Osteoblast (primary cell): Measurements from ENCODE around the gene C2orf76. TPM values are rescaled to one million over a fixed set of nuclear protein-coding genes. Genes with fewer than 3 reads are reported as not detected.

Source experiments
- DNase-seq: peaks from one replicate; pipeline ENCODE4 v3.0.0; 2011; ENCODE audit warnings: low spot score, mixed read lengths; ENCODE audit not compliant: insufficient read length; ENCODE audit errors: missing footprints
- H2AFZ ChIP-seq: 2 replicates; pipeline ENCODE4 v1.6.0; 2011; ENCODE audit warnings: mild to moderate bottlenecking, low read length
- H3K27ac ChIP-seq: 2 replicates; pipeline ENCODE4 v1.5.1; 2011; ENCODE audit warnings: mild to moderate bottlenecking, low read depth, low read length, moderate library complexity
- H3K27me3 ChIP-seq: 2 replicates; pipeline ENCODE4 v1.6.0; 2012; ENCODE audit warnings: mild to moderate bottlenecking, control low read depth, inconsistent platforms, low read length, moderate library complexity; ENCODE audit not compliant: insufficient read depth
- H3K36me3 ChIP-seq: 2 replicates; pipeline ENCODE4 v1.5.1; 2011; ENCODE audit warnings: mild to moderate bottlenecking, low read length, control low read depth, moderate library complexity; ENCODE audit not compliant: insufficient read depth
- H3K4me1 ChIP-seq: 2 replicates; pipeline ENCODE4 v1.5.1; 2011; ENCODE audit warnings: mild to moderate bottlenecking, low read length, control low read depth, moderate library complexity; ENCODE audit not compliant: insufficient read depth
- H3K4me2 ChIP-seq: 2 replicates; pipeline ENCODE4 v1.6.0; 2011; ENCODE audit warnings: mild to moderate bottlenecking, low read length; ENCODE audit not compliant: insufficient read depth
- H3K4me3 ChIP-seq: fragments of 200-600 bp; sonication (generic); 3 replicates; pipeline ENCODE4 v1.5.1; 2012; ENCODE audit warnings: mild to moderate bottlenecking, low read length, inconsistent platforms; ENCODE audit not compliant: insufficient read depth
- H3K79me2 ChIP-seq: 2 replicates; pipeline ENCODE4 v1.6.0; 2012; ENCODE audit warnings: mild to moderate bottlenecking, low read length, control low read depth, inconsistent platforms; ENCODE audit not compliant: insufficient read depth
- H3K9me3 ChIP-seq: 2 replicates; pipeline ENCODE4 v1.5.1; 2011; ENCODE audit warnings: low read depth, low read length, control low read depth
- H4K20me1 ChIP-seq: 2 replicates; pipeline ENCODE4 v1.6.0; 2012; ENCODE audit warnings: mild to moderate bottlenecking, low read length, control low read depth; ENCODE audit not compliant: insufficient read depth
- CTCF ChIP-seq: IDR thresholded peaks from 2 replicates; pipeline ENCODE4 v1.5.1; 2011; ENCODE audit warnings: mild to moderate bottlenecking, low read depth, low read length, moderate library complexity; ENCODE audit errors: extremely low read depth
- total RNA-seq: library from RNA; depleted of rRNA; stranded (reverse); fragments of >200 nt; gene quantifications from 2 replicates; pipeline ENCODE4 v1.2.3, GENCODE V29; 2012

C2orf76 gene
- total RNA-seq, 1 donor, result 6.5 TPM

GRCh38 chr2:119257198-119257597, 109.4 kb downstream of the C2orf76 start:
- no peak for DNase-seq
- H3K79me2 ChIP-seq, result peaks cover 9% of the 10 kb centered on the region
- no peak overlapping the region for H2AFZ ChIP-seq
- H3K4me3 ChIP-seq, result no peak overlapping the region
- peaks cover 58% of the 10 kb centered on the region for H3K4me1 ChIP-seq
- TF ChIP-seq CTCF, result no peak
- no peak overlapping the region for H3K4me2 ChIP-seq
- no peak overlapping the region for H3K27ac ChIP-seq
- H3K9me3 ChIP-seq, result no peaks in the 10 kb centered on the region
- H3K36me3 ChIP-seq, result peaks cover 3% of the 10 kb centered on the region
- H4K20me1 ChIP-seq, result no peaks in the 10 kb centered on the region
- no peaks in the 10 kb centered on the region for H3K27me3 ChIP-seq

DNA sequence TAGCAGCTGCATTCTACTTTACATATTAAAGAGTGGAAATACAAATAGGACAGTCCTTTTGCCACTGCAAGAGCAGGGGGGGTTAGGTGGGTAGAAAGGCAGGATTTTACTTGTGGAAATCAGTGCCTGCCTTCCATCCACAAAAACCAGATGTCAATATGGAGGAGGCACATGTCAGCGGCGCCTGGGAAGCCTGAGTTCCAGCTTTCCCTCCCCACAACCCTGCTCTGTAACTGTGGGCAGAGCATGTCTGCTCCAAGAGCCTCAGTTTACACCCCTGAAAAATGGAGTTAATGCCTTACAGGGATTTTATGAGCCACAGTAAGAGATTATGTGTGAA, 110.1 kb downstream of the C2orf76 start:
- peak overlapping the region; percentile 1 for H2AFZ ChIP-seq
- no peaks in the 10 kb centered on the region for H4K20me1 ChIP-seq
- H3K79me2 ChIP-seq, result peaks cover 9% of the 10 kb centered on the region
- peaks cover 3% of the 10 kb centered on the region for H3K36me3 ChIP-seq
- H3K9me3 ChIP-seq, result no peaks in the 10 kb centered on the region
- no peak for TF ChIP-seq CTCF
- H3K4me1 ChIP-seq, result peaks cover 63% of the 10 kb centered on the region
- no peak for DNase-seq
- no peak overlapping the region for H3K4me3 ChIP-seq
- H3K4me2 ChIP-seq, result peak overlapping the region; percentile 51
- peak overlapping the region; percentile 56 for H3K27ac ChIP-seq
- H3K27me3 ChIP-seq, result no peaks in the 10 kb centered on the region

DNA sequence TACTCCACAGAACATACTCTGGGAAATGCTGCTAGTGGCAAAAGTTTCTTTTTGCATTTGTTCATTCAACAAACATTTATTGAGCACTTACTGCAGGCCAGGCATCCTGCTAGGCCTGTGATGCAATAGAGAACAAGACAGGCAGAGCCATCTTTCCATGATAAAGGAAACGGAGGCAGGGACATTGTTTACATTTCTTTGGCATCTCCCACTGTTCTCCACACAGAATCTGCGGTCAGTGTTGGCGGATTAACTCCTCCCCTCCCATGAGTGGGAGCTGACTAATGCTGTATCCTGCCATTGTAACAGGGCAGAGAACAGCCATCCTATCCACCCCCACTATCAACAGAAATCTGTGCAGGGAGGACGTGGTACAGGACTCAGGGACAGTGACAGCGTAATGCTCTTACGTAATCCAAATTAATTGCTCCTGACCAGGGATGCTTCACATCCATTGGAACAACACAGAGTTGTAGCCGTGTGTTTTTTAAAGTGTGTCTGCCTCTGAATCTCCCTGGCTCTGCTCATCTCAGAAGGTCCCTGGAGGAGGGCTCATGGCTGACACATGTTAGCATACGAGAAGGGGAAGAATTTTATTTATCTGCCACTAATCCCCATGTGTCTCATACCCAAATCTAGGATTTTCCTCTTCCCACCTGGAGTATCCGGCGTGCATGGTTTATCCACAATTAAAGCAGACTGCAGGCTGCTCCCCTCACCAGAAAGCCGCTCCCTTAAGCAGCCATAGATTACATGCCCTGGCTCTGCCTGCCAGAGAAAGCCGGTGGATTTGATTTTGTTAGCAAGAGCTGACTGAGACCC, 110.7 kb downstream of the C2orf76 start:
- Histone ChIP-seq H3K36me3 (peaks cover 3% of the 10 kb centered on the region), H3K79me2 (peaks cover 9% of the 10 kb centered on the region), H3K4me1 (peaks cover 60% of the 10 kb centered on the region), H3K27ac (peak overlapping the region; percentile 56), H3K4me2 (peak overlapping the region; percentile 51), H3K4me3 (no peak overlapping the region), H2AFZ (peak overlapping the region; percentile 1), H4K20me1 (no peaks in the 10 kb centered on the region), H3K27me3 (no peaks in the 10 kb centered on the region), H3K9me3 (no peaks in the 10 kb centered on the region)
- TF ChIP-seq CTCF, result no peak
- DNase-seq, result peak; percentile 93

DNA sequence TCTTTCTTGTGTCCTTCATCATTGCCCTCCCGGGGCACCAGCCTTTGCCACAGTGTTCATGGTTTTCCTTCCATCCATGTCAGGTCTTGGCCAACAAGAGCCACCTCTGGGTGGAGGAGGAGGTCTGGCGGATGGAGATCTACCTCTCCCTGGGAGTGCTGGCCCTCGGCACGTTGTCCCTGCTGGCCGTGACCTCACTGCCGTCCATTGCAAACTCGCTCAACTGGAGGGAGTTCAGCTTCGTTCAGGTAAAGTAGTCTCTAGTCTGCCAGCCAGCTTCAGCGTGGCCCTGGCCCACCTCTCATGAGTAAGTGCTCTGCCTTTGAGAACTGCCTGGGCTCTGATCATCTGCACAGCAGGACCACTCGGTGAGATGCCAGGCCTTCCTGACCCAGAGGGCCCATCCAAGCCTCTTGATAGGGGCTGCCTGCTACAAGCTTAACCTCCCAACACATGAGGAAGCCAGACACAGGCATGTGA, 112.0 kb downstream of the C2orf76 start:
- DNase-seq, result no peak
- no peak overlapping the region for H2AFZ ChIP-seq
- peak overlapping the region; percentile 99 for H3K27ac ChIP-seq
- peaks cover 9% of the 10 kb centered on the region for H3K79me2 ChIP-seq
- no peaks in the 10 kb centered on the region for H3K27me3 ChIP-seq
- H4K20me1 ChIP-seq, result no peaks in the 10 kb centered on the region
- H3K4me3 ChIP-seq, result no peak overlapping the region
- peaks cover 56% of the 10 kb centered on the region for H3K4me1 ChIP-seq
- H3K36me3 ChIP-seq, result peaks cover 8% of the 10 kb centered on the region
- no peak overlapping the region for H3K4me2 ChIP-seq
- TF ChIP-seq CTCF, result no peak
- no peaks in the 10 kb centered on the region for H3K9me3 ChIP-seq
